EH (cell line): Measurements from ENCODE around the gene SLC52A3.
"Not testable (repeated sequence)": the region's sequence is repeated elsewhere in the genome, so short reads cannot be mapped to it uniquely, and the experiment has no call there.

Source experiments
- DNase-seq: peaks from one replicate; pipeline ENCODE4 v3.0.0-alpha.2; 2015; ENCODE audit warnings: low read depth

Gene SLC52A3

GRCh38 chr20:728256-728944, 39.9 kb downstream of the SLC52A3 start:
- DNase-seq = peak; percentile 25

- no peak for DNase-seq
These were observed 42.1 kb downstream of the SLC52A3 start for GRCh38 chr20:726160-726559.

GRCh38 chr20:725491-725890, 42.8 kb downstream of the SLC52A3 start:
- no peak for DNase-seq

- DNase-seq = not testable (repeated sequence)
These were observed 43.5 kb downstream of the SLC52A3 start for GRCh38 chr20:724797-725196.

GRCh38 chr20:723756-724155, 44.5 kb downstream of the SLC52A3 start:
- no peak for DNase-seq

- DNase-seq = no peak
These were observed 45.3 kb downstream of the SLC52A3 start for GRCh38 chr20:722822-723644.

GRCh38 chr20:721876-722275, 46.4 kb downstream of the SLC52A3 start:
- no peak for DNase-seq

- no peak for DNase-seq
These were observed 48.5 kb downstream of the SLC52A3 start for GRCh38 chr20:719816-720215.

GRCh38 chr20:719068-719467, 49.2 kb downstream of the SLC52A3 start:
- no peak for DNase-seq

GRCh38 chr20:717832-718231, 50.5 kb downstream of the SLC52A3 start:
- DNase-seq = peak; percentile 10

GRCh38 chr20:717271-717670, 51.0 kb downstream of the SLC52A3 start:
- DNase-seq = no peak

- DNase-seq = no peak
These were observed 53.8 kb downstream of the SLC52A3 start for GRCh38 chr20:714453-714852.

GRCh38 chr20:711576-711975, 56.7 kb downstream of the SLC52A3 start:
- DNase-seq = no peak

- no peak for DNase-seq
These were observed 57.4 kb downstream of the SLC52A3 start for GRCh38 chr20:710780-711450.
